GM12878 (cell line): Measurements from ENCODE around the gene TSHZ2. TPM values are rescaled to one million over a fixed set of nuclear protein-coding genes. Genes with fewer than 3 reads are reported as not detected.

Experiments
- ATAC-seq: fragments of 200-7000 bp; cut with Tn5 transposase; 3 replicates; pipeline ENCODE4 v1.9.1; 2020; ENCODE audit warnings: mild to moderate bottlenecking, moderate library complexity
- BruUV-seq: library from RNA; stranded (reverse); fragments of 400-500 nt; replicated peaks from 2 replicates; lab custom pipeline; 2021; lab: Mats Ljungman, UMichigan
- CTCF ChIA-PET: fragments of 300-600 bp; sonication (Branson Sonifier 250); formaldehyde crosslinking; extraction: SDS; loops from one replicate; lab custom pipeline; 2021; ENCODE audit warnings: inconsistent platforms; lab: Yijun Ruan, JAX
- POLR2A ChIA-PET: fragments of 350-600 bp; formaldehyde crosslinking; extraction: SDS; loops from one replicate; lab custom pipeline; 2021; ENCODE audit warnings: inconsistent platforms; lab: Charles Lee
- RAD21 ChIA-PET: fragments of 300-600 bp; sonication (Branson Sonifier 250); formaldehyde crosslinking; loops from one replicate; lab custom pipeline; 2023; ENCODE audit warnings: antibody characterized with exemption; ENCODE audit not compliant: unreplicated experiment; lab: Charles Lee
- SMC1A ChIA-PET: fragments of 300-600 bp; sonication (Branson Sonifier 250); formaldehyde crosslinking; loops from one replicate; lab custom pipeline; 2023; ENCODE audit not compliant: unreplicated experiment, uncharacterized antibody; lab: Charles Lee
- DNase-seq: peaks from one replicate; pipeline ENCODE4 v3.0.0-alpha.2; 2011; ENCODE audit warnings: low read depth, low spot score
- FAIRE-seq: peaks from 3 replicates; lab custom pipeline; 2011; peaks lifted over from hg19 to GRCh38; lab: Jason Lieb, UNC
- H2AFZ ChIP-seq: 2 replicates; pipeline ENCODE4 v1.6.0; 2011; ENCODE audit warnings: low read depth, low read length, control low read depth; ENCODE audit not compliant: control insufficient read depth
- H3K27ac ChIP-seq: 2 replicates; pipeline ENCODE4 v1.5.1; 2011; ENCODE audit warnings: control low read depth; ENCODE audit not compliant: control insufficient read depth, insufficient read depth
- H3K27me3 ChIP-seq, 2 experiments: replicated peaks in 1 of 2; 2 replicates each; pipeline versions ENCODE4 v1.6.0 to v1.6.1; 2011; ENCODE audit warnings: low read length in 1 of 2; ENCODE audit not compliant: control insufficient read depth in 2 of 2, insufficient read depth in 2 of 2
- H3K36me3 ChIP-seq, 2 experiments: 2 replicates each; pipeline ENCODE4 v1.5.1; 2011; ENCODE audit warnings: low read length in 1 of 2; ENCODE audit not compliant: control insufficient read depth in 2 of 2, insufficient read depth in 2 of 2
- H3K4me1 ChIP-seq: 2 replicates; pipeline ENCODE4 v1.6.1; 2011; ENCODE audit warnings: mild to moderate bottlenecking, low read length, moderate library complexity, mixed read lengths; ENCODE audit not compliant: control insufficient read depth, insufficient read depth
- H3K4me2 ChIP-seq: 2 replicates; pipeline ENCODE4 v1.6.0; 2011; ENCODE audit warnings: control low read depth; ENCODE audit not compliant: control insufficient read depth, insufficient read depth
- H3K4me3 ChIP-seq: fragments of 200-600 bp; sonication (generic); 2 replicates; pipeline ENCODE4 v1.5.1; 2016
- H3K79me2 ChIP-seq: 2 replicates; pipeline ENCODE4 v1.6.0; 2011; ENCODE audit warnings: low read length; ENCODE audit not compliant: control insufficient read depth, insufficient read depth
- H3K9ac ChIP-seq: 2 replicates; pipeline ENCODE4 v1.8.0; 2011; ENCODE audit warnings: low read length, control low read depth, mixed read lengths; ENCODE audit not compliant: control insufficient read depth, insufficient read depth
- H3K9me3 ChIP-seq: replicated peaks from 3 replicates; pipeline ENCODE4 v1.5.1; 2011; ENCODE audit warnings: mild to moderate bottlenecking, low read length; ENCODE audit not compliant: control insufficient read depth, insufficient read depth
- H4K20me1 ChIP-seq: 2 replicates; pipeline ENCODE4 v1.6.0; 2011; ENCODE audit not compliant: control insufficient read depth, insufficient read depth
- FOS ChIP-seq: IDR thresholded peaks from 3 replicates; pipeline ENCODE4 v1.6.1; 2011; ENCODE audit warnings: borderline replicate concordance; ENCODE audit not compliant: insufficient read length; ENCODE audit errors: extremely low read depth
- HDAC2 ChIP-seq: fragments of 200-600 bp; sonication (generic); IDR thresholded peaks from 2 replicates; pipeline ENCODE4 v1.6.1; 2017
- HSF1 ChIP-seq: fragments of 150-350 bp; IDR thresholded peaks from 2 replicates; pipeline ENCODE4 v1.6.1; 2014; ENCODE audit warnings: mild to moderate bottlenecking, low read depth, low read length
- MTA2 ChIP-seq: fragments of 450-650 bp; IDR thresholded peaks from 2 replicates; pipeline ENCODE4 v1.6.1; 2016; ENCODE audit warnings: low read depth, mild to moderate bottlenecking, moderate library complexity
- NKRF ChIP-seq: fragments of 450-650 bp; conservative IDR thresholded peaks from 2 replicates; pipeline ENCODE4 v1.6.1; 2017; ENCODE audit warnings: mild to moderate bottlenecking, moderate library complexity
- SIX5 ChIP-seq: IDR thresholded peaks from 2 replicates; pipeline ENCODE4 v1.6.1; 2011; ENCODE audit warnings: mild to moderate bottlenecking, low read depth, low read length, moderate library complexity; ENCODE audit not compliant: severe bottlenecking
- SUZ12 ChIP-seq: fragments of 200-600 bp; sonication (generic); IDR thresholded peaks from one replicate; pipeline ENCODE4 v1.6.1; 2018; ENCODE audit warnings: antibody characterized with exemption, mild to moderate bottlenecking; ENCODE audit not compliant: unreplicated experiment
- TCF12 ChIP-seq: IDR thresholded peaks from 2 replicates; pipeline ENCODE4 v1.6.1; 2011; ENCODE audit warnings: low read depth, mild to moderate bottlenecking, low read length
- TCF7 ChIP-seq: IDR thresholded peaks from 2 replicates; pipeline ENCODE4 v1.6.1; 2014; ENCODE audit warnings: antibody characterized with exemption, borderline replicate concordance
- WGBS: methylation state at CpG from one replicate; pipeline ENCODE4 v1.1.6; 2016; ENCODE audit warnings: low lambda C conversion rate; ENCODE audit not compliant: insufficient replicate concordance, insufficient coverage; ENCODE audit errors: missing lambda C conversion rate; 5-methylcytosine and 5-hydroxymethylcytosine counted together
- in situ Hi-C: fragments of 300-500 bp; cut with MboI; formaldehyde crosslinking; loops from 9 replicates; pipeline ENCODE4 v1.14.3; 2018; ENCODE audit warnings: mixed read lengths
- intact Hi-C: fragments of 100-400 bp; cut with micrococcal nuclease; formaldehyde crosslinking; loops from one replicate; pipeline ENCODE4 v1.14.2; 2022; ENCODE audit not compliant: unreplicated experiment
- polyA plus RNA-seq, 11 experiments: library from polyadenylated mRNA; depleted of rRNA in 4 of 11; unstranded in 6 of 11; stranded (reverse) in 5 of 11; fragments of >200 nt; fragmentation: Nextera tagmentation in 4 of 11; fragmentation: Illumina TruSeq in 1 of 11; extraction: Ambion mirVana in 4 of 11; extraction: Trizol in 1 of 11; gene quantifications; 1 replicate in 1 of 11; 2 replicates in 10 of 11; pipeline versions ENCODE4 v1.2.1 to v1.2.3, GENCODE V29; 2011 to 2016; ENCODE audit warnings: inconsistent platforms in 2 of 11, missing spikeins in 2 of 11, low read depth in 1 of 11
- total RNA-seq, 4 experiments: library from RNA; depleted of rRNA in 3 of 4; stranded (reverse); fragments of >200 nt in 3 of 4; fragmentation: Illumina TruSeq in 1 of 4; extraction: Trizol in 1 of 4; gene quantifications; 2 replicates each; pipeline versions ENCODE4 v1.2.1 to v1.2.3, GENCODE V29; 2013 to 2021
- TF ChIP-seq, protein P1 (sequence below): IDR thresholded peaks from 2 replicates; pipeline ENCODE4 v1.6.1; 2012; ENCODE audit warnings: improper control_type of control experiment, low read depth, low read length; ENCODE audit not compliant: insufficient replicate concordance
- TF ChIP-seq, protein P2 (sequence below): IDR thresholded peaks from 2 replicates; pipeline ENCODE4 v1.6.1; 2011; ENCODE audit warnings: borderline replicate concordance, low read depth, mild to moderate bottlenecking, moderate library complexity, low read length; ENCODE audit not compliant: insufficient read depth, poor library complexity, severe bottlenecking

TSHZ2 gene
- total and polyA plus RNA-seq, 10 of the 15 experiments (the other 5 are each of a cell fraction or from before 2014, with no cell fraction given), result 0.01 to 0.86 (median 0.13) TPM; not detected in 2

- DNase-seq (no peak), ATAC-seq (no peak)
- H4K20me1 ChIP-seq, result no peaks in the 10 kb centered on the region
- H3K27ac ChIP-seq, result no peak overlapping the region
- ChIA-PET RAD21 (no interaction called here), SMC1A (no interaction called here)
- no peaks in the 10 kb centered on the region for H3K36me3 ChIP-seq
- no TSS peak for BruUV-seq
- no peak overlapping the region for H3K4me2 ChIP-seq
- in situ Hi-C loops, result no loop called here
- TF ChIP-seq, protein P1, sequence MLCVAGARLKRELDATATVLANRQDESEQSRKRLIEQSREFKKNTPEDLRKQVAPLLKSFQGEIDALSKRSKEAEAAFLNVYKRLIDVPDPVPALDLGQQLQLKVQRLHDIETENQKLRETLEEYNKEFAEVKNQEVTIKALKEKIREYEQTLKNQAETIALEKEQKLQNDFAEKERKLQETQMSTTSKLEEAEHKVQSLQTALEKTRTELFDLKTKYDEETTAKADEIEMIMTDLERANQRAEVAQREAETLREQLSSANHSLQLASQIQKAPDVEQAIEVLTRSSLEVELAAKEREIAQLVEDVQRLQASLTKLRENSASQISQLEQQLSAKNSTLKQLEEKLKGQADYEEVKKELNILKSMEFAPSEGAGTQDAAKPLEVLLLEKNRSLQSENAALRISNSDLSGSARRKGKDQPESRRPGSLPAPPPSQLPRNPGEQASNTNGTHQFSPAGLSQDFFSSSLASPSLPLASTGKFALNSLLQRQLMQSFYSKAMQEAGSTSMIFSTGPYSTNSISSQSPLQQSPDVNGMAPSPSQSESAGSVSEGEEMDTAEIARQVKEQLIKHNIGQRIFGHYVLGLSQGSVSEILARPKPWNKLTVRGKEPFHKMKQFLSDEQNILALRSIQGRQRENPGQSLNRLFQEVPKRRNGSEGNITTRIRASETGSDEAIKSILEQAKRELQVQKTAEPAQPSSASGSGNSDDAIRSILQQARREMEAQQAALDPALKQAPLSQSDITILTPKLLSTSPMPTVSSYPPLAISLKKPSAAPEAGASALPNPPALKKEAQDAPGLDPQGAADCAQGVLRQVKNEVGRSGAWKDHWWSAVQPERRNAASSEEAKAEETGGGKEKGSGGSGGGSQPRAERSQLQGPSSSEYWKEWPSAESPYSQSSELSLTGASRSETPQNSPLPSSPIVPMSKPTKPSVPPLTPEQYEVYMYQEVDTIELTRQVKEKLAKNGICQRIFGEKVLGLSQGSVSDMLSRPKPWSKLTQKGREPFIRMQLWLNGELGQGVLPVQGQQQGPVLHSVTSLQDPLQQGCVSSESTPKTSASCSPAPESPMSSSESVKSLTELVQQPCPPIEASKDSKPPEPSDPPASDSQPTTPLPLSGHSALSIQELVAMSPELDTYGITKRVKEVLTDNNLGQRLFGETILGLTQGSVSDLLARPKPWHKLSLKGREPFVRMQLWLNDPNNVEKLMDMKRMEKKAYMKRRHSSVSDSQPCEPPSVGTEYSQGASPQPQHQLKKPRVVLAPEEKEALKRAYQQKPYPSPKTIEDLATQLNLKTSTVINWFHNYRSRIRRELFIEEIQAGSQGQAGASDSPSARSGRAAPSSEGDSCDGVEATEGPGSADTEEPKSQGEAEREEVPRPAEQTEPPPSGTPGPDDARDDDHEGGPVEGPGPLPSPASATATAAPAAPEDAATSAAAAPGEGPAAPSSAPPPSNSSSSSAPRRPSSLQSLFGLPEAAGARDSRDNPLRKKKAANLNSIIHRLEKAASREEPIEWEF, result no peak
- TF ChIP-seq SIX5 (no peak), HSF1 (no peak), SUZ12 (no peak), HDAC2 (no peak), NKRF (no peak), MTA2 (no peak), FOS (no peak), TCF12 (no peak), TCF7 (no peak)
- TF ChIP-seq, protein P2, sequence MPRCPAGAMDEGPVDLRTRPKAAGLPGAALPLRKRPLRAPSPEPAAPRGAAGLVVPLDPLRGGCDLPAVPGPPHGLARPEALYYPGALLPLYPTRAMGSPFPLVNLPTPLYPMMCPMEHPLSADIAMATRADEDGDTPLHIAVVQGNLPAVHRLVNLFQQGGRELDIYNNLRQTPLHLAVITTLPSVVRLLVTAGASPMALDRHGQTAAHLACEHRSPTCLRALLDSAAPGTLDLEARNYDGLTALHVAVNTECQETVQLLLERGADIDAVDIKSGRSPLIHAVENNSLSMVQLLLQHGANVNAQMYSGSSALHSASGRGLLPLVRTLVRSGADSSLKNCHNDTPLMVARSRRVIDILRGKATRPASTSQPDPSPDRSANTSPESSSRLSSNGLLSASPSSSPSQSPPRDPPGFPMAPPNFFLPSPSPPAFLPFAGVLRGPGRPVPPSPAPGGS, result no peak
- TF ChIP-seq, all 136 proteins: peak for 0
- Histone ChIP-seq H3K4me1 (no peaks in the 10 kb centered on the region), H3K9ac (no peak overlapping the region), H3K4me3 (no peak overlapping the region), H2AFZ (no peak overlapping the region), H3K79me2 (no peaks in the 10 kb centered on the region), H3K9me3 (peaks cover 2% of the 10 kb centered on the region; the same call in 1 of the 3 replicates), H3K27me3 (no peaks in the 10 kb centered on the region; a peak in 2 of 4 replicates)
- FAIRE-seq, result no peak
- WGBS, result 46% methylated on average over 7 of the region's 7 CpGs
- intact Hi-C loops, result no loop called here
- ChIA-PET CTCF (no interaction called here), POLR2A (no interaction called here)
Observed at GRCh38 chr20:53359425-53359824, 387.3 kb downstream of the TSHZ2 start.
